GM23248 (cell line): ENCODE data around the gene RUSC2. TPM values are rescaled to one million over a fixed set of nuclear protein-coding genes. Genes with fewer than 3 reads are reported as not detected.
"Not testable (repeated sequence)": the region's sequence is repeated elsewhere in the genome, so short reads cannot be mapped to it uniquely, and the experiment has no call there.

Experiments
- DNase-seq: peaks from one replicate; pipeline ENCODE4 v3.0.0-alpha.2; 2015
- H2AFZ ChIP-seq: fragments of 200-600 bp; sonication (generic); 2 replicates; pipeline ENCODE4 v1.6.1; 2016; ENCODE audit warnings: antibody characterized with exemption
- H3F3A ChIP-seq: fragments of 200-600 bp; sonication (generic); 2 replicates; pipeline ENCODE4 v1.6.1; 2016; ENCODE audit warnings: mild to moderate bottlenecking, antibody characterized with exemption, mixed run types; ENCODE audit not compliant: insufficient read depth
- H3K27ac ChIP-seq: fragments of 200-600 bp; sonication (generic); 2 replicates; pipeline ENCODE4 v1.5.1; 2016; ENCODE audit warnings: mild to moderate bottlenecking
- H3K27me3 ChIP-seq: fragments of 200-600 bp; sonication (generic); replicated peaks from 2 replicates; pipeline ENCODE4 v1.6.1; 2016; ENCODE audit warnings: mild to moderate bottlenecking; ENCODE audit not compliant: insufficient read depth
- H3K36me3 ChIP-seq: fragments of 200-600 bp; sonication (generic); 2 replicates; pipeline ENCODE4 v1.6.1; 2016; ENCODE audit warnings: low read depth, mild to moderate bottlenecking
- H3K4me1 ChIP-seq: fragments of 200-600 bp; sonication (generic); 2 replicates; pipeline ENCODE4 v1.6.1; 2016; ENCODE audit warnings: mild to moderate bottlenecking; ENCODE audit not compliant: insufficient read depth
- H3K4me2 ChIP-seq: fragments of 200-600 bp; sonication (generic); one replicate; pipeline ENCODE4 v1.6.1; 2016; ENCODE audit warnings: mild to moderate bottlenecking; ENCODE audit not compliant: unreplicated experiment
- H3K4me3 ChIP-seq: fragments of 200-600 bp; sonication (generic); 2 replicates; pipeline ENCODE4 v1.5.1; 2016; ENCODE audit warnings: mild to moderate bottlenecking
- H3K79me2 ChIP-seq: fragments of 200-600 bp; sonication (generic); 2 replicates; pipeline ENCODE4 v1.6.1; 2016; ENCODE audit warnings: mild to moderate bottlenecking; ENCODE audit not compliant: insufficient read depth
- H3K9ac ChIP-seq: fragments of 200-600 bp; sonication (generic); 2 replicates; pipeline ENCODE4 v1.6.1; 2016; ENCODE audit warnings: mild to moderate bottlenecking
- H3K9me2 ChIP-seq: fragments of 200-600 bp; sonication (generic); 2 replicates; pipeline ENCODE4 v1.6.1; 2016; ENCODE audit warnings: mixed run types, mild to moderate bottlenecking, moderate library complexity; ENCODE audit not compliant: insufficient read depth
- H3K9me3 ChIP-seq: fragments of 200-600 bp; sonication (generic); one replicate; pipeline ENCODE4 v1.6.1; 2017; ENCODE audit warnings: low read depth
- H4K20me1 ChIP-seq: fragments of 200-600 bp; sonication (generic); 2 replicates; pipeline ENCODE4 v1.6.0; 2016; ENCODE audit not compliant: insufficient read depth
- EZH2 ChIP-seq: fragments of 200-600 bp; sonication (generic); IDR thresholded peaks from 2 replicates; pipeline ENCODE4 v1.6.1; 2018; ENCODE audit warnings: antibody characterized with exemption, mild to moderate bottlenecking; ENCODE audit not compliant: insufficient read depth, poor library complexity, severe bottlenecking
- EZH2phosphoT487 ChIP-seq: fragments of 200-600 bp; sonication (generic); IDR thresholded peaks from 2 replicates; pipeline ENCODE4 v1.6.1; 2018; ENCODE audit warnings: antibody characterized with exemption, moderate library complexity, mild to moderate bottlenecking, low read depth; ENCODE audit not compliant: insufficient read depth
- WGBS, 2 experiments: methylation state at CpG; one replicate each; pipeline ENCODE4 v1.1.6; 2015 to 2017; ENCODE audit warnings: low lambda C conversion rate in 2 of 2, low coverage in 1 of 2; ENCODE audit errors: missing lambda C conversion rate in 2 of 2; 5-methylcytosine and 5-hydroxymethylcytosine counted together
- in situ Hi-C: fragments of 300-500 bp; cut with MboI; formaldehyde crosslinking; loops from 2 replicates; pipeline ENCODE4 v1.15.0; 2020
- polyA plus RNA-seq: library from polyadenylated mRNA; unstranded; fragments of >200 nt; fragmentation: Nextera tagmentation; extraction: Ambion mirVana; gene quantifications from 2 replicates; pipeline ENCODE4 v1.2.1, GENCODE V29; 2016
- total RNA-seq: library from RNA; depleted of rRNA; stranded (reverse); fragments of >200 nt; shearing (Covaris generic); gene quantifications from 2 replicates; pipeline ENCODE4 v1.2.3, GENCODE V29; 2014

Gene RUSC2
- total and polyA plus RNA-seq, 2 experiments from 2014 or later: 31.7 to 74.0 TPM

DNA sequence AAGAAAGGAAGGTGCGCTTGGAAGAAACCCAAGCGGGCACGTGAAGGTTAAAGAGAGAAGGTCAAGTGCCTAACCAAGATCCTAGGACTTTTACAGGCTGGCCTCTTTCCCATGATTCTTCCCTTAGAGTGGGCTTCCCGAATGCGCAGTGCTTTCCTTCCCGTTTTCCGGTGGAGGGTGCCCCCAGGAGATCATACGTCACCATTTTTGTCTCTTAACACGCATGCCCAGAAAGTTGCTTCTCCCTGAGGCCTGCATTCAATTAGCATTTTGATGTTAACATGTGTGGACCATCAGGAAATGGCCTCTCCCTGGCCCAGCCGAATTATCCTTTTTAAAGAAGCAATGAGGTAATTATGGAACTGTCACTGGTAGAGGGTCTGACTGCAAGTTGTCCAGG is 1.9 kb upstream of the RUSC2 start:
- peak overlapping the region; percentile 98 for H3K4me3 ChIP-seq
- peaks cover 45% of the 10 kb centered on the region for H3K4me1 ChIP-seq
- H3K9ac ChIP-seq: peak overlapping the region; percentile 95; the same call in 1 of the 2 replicates
- TF ChIP-seq EZH2 (no peak), EZH2phosphoT487 (no peak)
- in situ Hi-C loops: no loop called here
- H4K20me1 ChIP-seq: no peaks in the 10 kb centered on the region
- no peaks in the 10 kb centered on the region for H3K27me3 ChIP-seq
- H3K4me2 ChIP-seq: peak overlapping the region; percentile 77
- no peaks in the 10 kb centered on the region for H3K9me2 ChIP-seq
- no peaks in the 10 kb centered on the region for H3K9me3 ChIP-seq
- H3K36me3 ChIP-seq: peaks cover 3% of the 10 kb centered on the region; the same call in 1 of the 2 replicates
- H2AFZ ChIP-seq: peak overlapping the region; percentile 57
- peak overlapping the region; percentile 98 for H3K27ac ChIP-seq
- 32 to 35% methylated on average over 10 of the region's 10 CpGs for WGBS, 2 experiments
- H3F3A ChIP-seq: peaks cover 44% of the 10 kb centered on the region
- DNase-seq: peak; percentile 67
- H3K79me2 ChIP-seq: peaks cover 49% of the 10 kb centered on the region

DNA sequence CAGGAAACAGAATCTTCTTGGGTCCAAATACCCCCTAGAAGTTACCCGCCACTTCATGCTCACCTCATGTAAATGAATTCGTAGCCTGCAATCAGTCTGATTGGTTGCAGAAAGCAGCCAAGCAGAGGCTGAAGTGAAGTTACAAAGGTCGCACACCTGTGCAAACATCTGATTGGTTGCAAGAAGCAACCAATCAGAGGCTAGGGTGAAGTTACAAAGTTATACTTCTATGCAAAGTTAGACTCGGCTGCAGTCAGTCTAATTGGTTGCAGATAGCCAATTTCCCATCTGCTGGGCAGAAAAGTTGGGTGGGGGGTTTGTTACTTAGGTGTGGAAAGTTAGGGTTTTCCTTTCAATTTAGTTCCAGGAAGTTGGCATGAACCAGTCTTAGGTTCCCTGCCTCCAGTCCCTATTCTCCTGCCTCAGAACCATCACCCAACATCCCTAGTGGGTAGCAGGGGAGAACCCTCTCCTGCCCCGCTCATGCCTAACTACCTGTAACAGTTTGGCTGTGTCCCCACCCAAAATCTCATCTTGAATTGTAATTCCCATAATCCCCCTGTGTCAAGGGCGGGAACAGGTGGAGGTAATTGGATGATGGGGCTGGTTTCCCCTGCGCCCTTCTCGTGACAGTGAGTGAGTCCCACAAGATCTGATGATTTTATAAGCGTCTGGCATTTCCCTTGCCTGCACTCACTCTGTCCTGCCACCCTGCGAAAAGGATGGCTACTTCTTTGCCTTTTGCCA is 1.2 kb upstream of the RUSC2 start:
- Histone ChIP-seq H2AFZ (peak overlapping the region; percentile 74), H4K20me1 (no peaks in the 10 kb centered on the region), H3K36me3 (peaks cover 6% of the 10 kb centered on the region; the same call in 1 of the 2 replicates), H3K4me1 (peaks cover 45% of the 10 kb centered on the region), H3K79me2 (peaks cover 56% of the 10 kb centered on the region), H3K4me2 (peak overlapping the region; percentile 77), H3K4me3 (peak overlapping the region; percentile 98), H3K9ac (peak overlapping the region; percentile 95), H3K9me2 (no peaks in the 10 kb centered on the region), H3F3A (peaks cover 51% of the 10 kb centered on the region), H3K9me3 (no peaks in the 10 kb centered on the region), H3K27ac (peak overlapping the region; percentile 98), H3K27me3 (no peaks in the 10 kb centered on the region)
- 41 to 43% methylated on average over 10 of the region's 10 CpGs for WGBS, 2 experiments
- DNase-seq: no peak
- in situ Hi-C loops: no loop called here
- TF ChIP-seq EZH2: no peak

DNA sequence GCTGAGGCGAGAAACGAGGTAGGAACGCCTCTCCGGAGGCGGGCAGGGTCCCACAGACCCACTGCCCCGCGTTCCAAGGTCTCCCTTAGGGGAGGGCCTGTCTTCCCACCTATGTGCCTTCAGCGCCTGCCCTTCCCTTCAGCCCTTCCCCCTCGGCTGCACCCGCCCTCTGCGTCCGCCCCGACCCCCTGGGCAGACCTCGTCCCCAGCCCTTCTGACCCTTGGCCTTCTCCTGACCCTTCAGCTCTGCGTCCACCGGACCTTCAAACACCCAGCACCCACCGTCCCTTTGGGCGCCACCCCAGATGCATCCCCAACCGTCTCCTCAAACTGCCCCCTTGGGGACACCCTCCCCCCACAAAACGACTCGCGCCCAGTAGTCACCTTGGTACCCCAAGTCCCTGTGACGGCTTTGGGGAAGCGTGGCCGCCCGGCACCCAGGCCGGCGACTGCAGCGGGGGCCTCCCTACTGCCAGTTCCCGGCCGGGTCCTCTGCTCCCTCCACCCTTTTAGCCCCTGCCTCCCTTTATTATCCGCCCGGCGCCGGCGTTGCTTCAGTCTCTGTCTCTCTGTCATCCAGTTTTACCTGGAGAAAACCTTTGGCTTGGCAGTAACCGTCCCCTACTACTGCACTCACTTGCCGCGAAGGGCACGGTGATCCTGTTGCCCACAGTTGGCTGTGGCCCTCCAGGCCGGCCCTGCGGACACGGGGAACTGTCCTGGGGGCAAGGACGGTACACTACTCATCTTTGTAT is 421 bp downstream of the RUSC2 start:
- TF ChIP-seq EZH2phosphoT487: no peak
- no peak for TF ChIP-seq EZH2
- Histone ChIP-seq H3K9me3 (no peaks in the 10 kb centered on the region), H3F3A (peaks cover 62% of the 10 kb centered on the region), H3K36me3 (peaks cover 8% of the 10 kb centered on the region; the same call in 1 of the 2 replicates), H4K20me1 (no peaks in the 10 kb centered on the region), H3K27me3 (no peaks in the 10 kb centered on the region), H3K9ac (peak overlapping the region; percentile 95), H3K79me2 (peaks cover 68% of the 10 kb centered on the region), H2AFZ (peak overlapping the region; percentile 74), H3K4me2 (peak overlapping the region; percentile 98), H3K4me3 (peak overlapping the region; percentile 98), H3K4me1 (peaks cover 35% of the 10 kb centered on the region), H3K9me2 (no peaks in the 10 kb centered on the region), H3K27ac (peak overlapping the region; percentile 98)
- in situ Hi-C loops: no loop called here
- 2% methylated on average over 38 to 41 of the region's 44 CpGs for WGBS, 2 experiments
- peak; percentile 30 for DNase-seq

DNA sequence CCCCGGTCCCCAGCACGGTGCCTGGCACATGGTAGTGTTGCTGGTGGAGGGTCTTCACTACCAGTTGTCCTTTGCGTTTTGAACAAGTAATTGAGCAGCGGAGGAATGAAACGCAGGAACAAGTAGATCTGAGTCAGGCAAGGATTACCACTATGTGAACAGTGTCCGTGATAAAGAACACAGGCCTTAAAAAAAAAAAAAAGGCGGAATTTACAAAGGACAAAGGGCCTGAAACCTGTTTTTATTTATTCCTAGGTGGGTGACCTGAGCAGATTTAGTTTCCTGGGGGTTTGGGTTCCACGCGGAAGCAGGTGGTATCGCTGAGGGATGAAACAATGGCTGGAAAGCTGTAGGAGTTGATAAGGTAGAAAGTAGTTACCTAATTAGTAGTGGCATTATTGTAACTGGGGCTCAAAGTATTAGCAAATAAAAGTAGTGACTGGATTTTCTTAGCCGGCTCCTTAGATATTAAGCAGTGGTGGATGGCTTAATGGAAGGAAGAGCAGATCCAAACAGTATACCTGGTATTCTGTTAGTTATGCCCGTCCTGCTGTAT is 1.1 kb downstream of the RUSC2 start:
- peak overlapping the region; percentile 98 for H3K27ac ChIP-seq
- no peaks in the 10 kb centered on the region for H4K20me1 ChIP-seq
- H3K9me2 ChIP-seq: no peaks in the 10 kb centered on the region
- H3F3A ChIP-seq: peaks cover 69% of the 10 kb centered on the region
- H3K9ac ChIP-seq: peak overlapping the region; percentile 95
- 13 to 14% methylated on average over 12 of the region's 12 CpGs for WGBS, 2 experiments
- peak overlapping the region; percentile 98 for H3K4me3 ChIP-seq
- H2AFZ ChIP-seq: no peak overlapping the region
- peak overlapping the region; percentile 98 for H3K4me2 ChIP-seq
- TF ChIP-seq EZH2phosphoT487: no peak
- TF ChIP-seq EZH2: no peak
- no peaks in the 10 kb centered on the region for H3K27me3 ChIP-seq
- H3K79me2 ChIP-seq: peaks cover 75% of the 10 kb centered on the region
- H3K4me1 ChIP-seq: peaks cover 35% of the 10 kb centered on the region
- in situ Hi-C loops: no loop called here
- peaks cover 13% of the 10 kb centered on the region; the same call in 1 of the 2 replicates for H3K36me3 ChIP-seq
- H3K9me3 ChIP-seq: no peaks in the 10 kb centered on the region
- peak; percentile 66 for DNase-seq

DNA sequence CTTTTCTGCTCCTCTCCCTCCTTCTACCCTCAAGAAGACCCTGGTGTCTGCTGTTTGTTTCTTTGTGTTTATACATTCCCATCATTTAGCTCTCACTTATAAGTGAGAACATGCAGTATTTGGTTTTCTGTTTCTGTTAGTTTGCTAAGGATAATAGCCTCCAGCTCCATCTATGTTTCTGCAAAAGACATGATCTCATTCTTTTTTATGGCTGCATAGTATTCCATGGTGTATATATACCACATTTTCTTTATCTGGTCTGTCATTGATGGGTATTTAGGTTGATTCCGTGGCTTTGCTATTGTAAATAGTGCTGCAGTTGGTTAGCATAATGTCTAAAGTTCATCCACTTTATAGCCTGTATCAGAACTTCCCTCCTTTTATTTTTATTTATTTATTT is 3.2 kb downstream of the RUSC2 start:
- peak overlapping the region; percentile 98 for H3K27ac ChIP-seq
- 100% methylated on average over 1 of the region's 1 CpG for WGBS, 2 experiments
- in situ Hi-C loops: not testable (repeated sequence)

More for the DNA sequence above, 3.2 kb downstream of the RUSC2 start:
- H3K79me2 ChIP-seq: peaks cover 90% of the 10 kb centered on the region
- not testable (repeated sequence) for H3K9me3 ChIP-seq, H3K27me3 ChIP-seq, DNase-seq, H2AFZ ChIP-seq, H3K9me2 ChIP-seq, H4K20me1 ChIP-seq
- peak overlapping the region; percentile 95 for H3K9ac ChIP-seq
- peaks cover 31% of the 10 kb centered on the region for H3K4me1 ChIP-seq
- peaks cover 33% of the 10 kb centered on the region for H3K36me3 ChIP-seq
- H3K4me2 ChIP-seq: peak overlapping the region; percentile 98
- H3K4me3 ChIP-seq: peak overlapping the region; percentile 98
- H3F3A ChIP-seq: peaks cover 80% of the 10 kb centered on the region
